ENCODE measurements around the gene TRMO.

TRMO gene

GRCh38 chr9:97858826-97859225 lies 63.5 kb downstream of the TRMO start:
- DNase-seq (ENCODE audit: low spot score): no peak

DNA sequence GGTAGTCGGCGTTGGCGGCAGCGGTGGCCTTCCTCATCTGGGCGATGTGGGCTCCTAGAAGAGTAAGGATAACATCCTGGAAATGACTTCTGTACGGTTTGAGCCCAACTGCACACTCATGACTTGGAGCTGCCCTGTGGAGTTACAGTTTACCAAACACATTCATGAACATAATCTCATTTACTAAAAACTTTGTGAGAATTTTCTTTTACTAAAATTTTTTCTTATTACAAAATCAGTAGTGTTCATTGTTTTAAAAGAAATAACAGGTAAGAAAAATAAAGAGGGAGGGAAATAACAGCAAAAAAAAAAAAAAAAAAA lies 63.9 kb downstream of the TRMO start:
- no peak for DNase-seq (ENCODE audit: low spot score)

- DNase-seq (ENCODE audit: low spot score): no peak
These were observed 64.5 kb downstream of the TRMO start for GRCh38 chr9:97857606-97858392.

GRCh38 chr9:97856857-97857605 lies 65.3 kb downstream of the TRMO start:
- DNase-seq (ENCODE audit: low spot score): no peak

- DNase-seq (ENCODE audit: low spot score): no peak
These were observed 66.4 kb downstream of the TRMO start for GRCh38 chr9:97855899-97856298.

- DNase-seq (ENCODE audit: low spot score): no peak
These were observed 66.8 kb downstream of the TRMO start for GRCh38 chr9:97855486-97855875.

- DNase-seq (ENCODE audit: low spot score): no peak
These were observed 67.4 kb downstream of the TRMO start for GRCh38 chr9:97854696-97855485.

Data from germinal center (tissue), 1 donor.